ENCODE measurements around the gene GLTP. TPM values are rescaled to one million over a fixed set of nuclear protein-coding genes. Genes with fewer than 3 reads are reported as not detected.

The GLTP gene
- total and polyA plus RNA-seq, 2 experiments from 2014 or later: 28.4 to 33.4 TPM

DNA sequence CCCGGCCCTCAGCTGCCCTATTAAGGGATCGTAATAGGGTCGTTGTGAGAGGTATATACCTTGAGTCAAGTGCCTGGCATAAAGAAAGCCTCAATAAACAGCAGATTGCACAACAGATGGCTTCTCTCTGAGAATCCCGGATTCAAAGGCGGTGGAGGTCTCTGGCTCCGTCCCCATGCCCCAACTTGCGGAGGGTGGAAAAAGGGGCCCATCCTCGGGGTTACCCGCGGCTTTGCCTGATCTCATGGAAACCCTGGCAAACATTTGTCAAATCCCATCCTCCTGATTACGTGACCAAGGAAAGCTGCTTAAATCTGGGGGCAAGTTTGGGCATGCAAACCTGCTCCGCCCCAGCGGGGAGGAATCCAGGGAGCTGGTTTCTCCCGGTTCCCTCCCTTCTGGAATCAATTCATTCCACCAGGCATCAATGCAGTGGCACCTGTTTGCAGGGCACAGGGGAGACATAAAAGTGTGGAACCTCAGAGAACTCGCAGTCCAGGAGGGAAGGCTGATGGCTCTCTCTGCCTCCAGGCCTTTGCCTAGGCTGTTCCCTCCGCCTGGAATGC, 59.4 kb downstream of the GLTP start:
- H3K9me3 ChIP-seq (ENCODE audit: low read depth): no peaks in the 10 kb centered on the region

GRCh38 chr12:109818905-109819500, 61.3 kb downstream of the GLTP start:
- no peak for DNase-seq (ENCODE audit: low spot score)
- Histone ChIP-seq H3K9me3 (ENCODE audit: low read depth) (no peaks in the 10 kb centered on the region), H3K9me2 (replicated peaks; ENCODE audit: insufficient read depth) (no peaks in the 10 kb centered on the region), H3K36me3 (replicated peaks; ENCODE audit: insufficient read depth, low read depth) (no peaks in the 10 kb centered on the region), H3K4me3 (no peak overlapping the region), H3K4me2 (no peak overlapping the region), H3K4me1 (ENCODE audit: insufficient read depth) (no peaks in the 10 kb centered on the region), H2AFZ (no peak overlapping the region), H4K20me1 (ENCODE audit: insufficient read depth, poor library complexity, severe bottlenecking) (no peaks in the 10 kb centered on the region), H3K27me3 (no peaks in the 10 kb centered on the region), H3K27ac (no peak overlapping the region), H3K79me2 (no peaks in the 10 kb centered on the region)
- TF ChIP-seq EZH2 (IDR thresholded peaks at IDR 0.05; ENCODE audit: borderline replicate concordance) (no peak), EZH2phosphoT487 (IDR thresholded peaks at IDR 0.05; ENCODE audit: low read depth, severe bottlenecking, unreplicated experiment) (no peak)
- TF ChIP-seq, protein P1, sequence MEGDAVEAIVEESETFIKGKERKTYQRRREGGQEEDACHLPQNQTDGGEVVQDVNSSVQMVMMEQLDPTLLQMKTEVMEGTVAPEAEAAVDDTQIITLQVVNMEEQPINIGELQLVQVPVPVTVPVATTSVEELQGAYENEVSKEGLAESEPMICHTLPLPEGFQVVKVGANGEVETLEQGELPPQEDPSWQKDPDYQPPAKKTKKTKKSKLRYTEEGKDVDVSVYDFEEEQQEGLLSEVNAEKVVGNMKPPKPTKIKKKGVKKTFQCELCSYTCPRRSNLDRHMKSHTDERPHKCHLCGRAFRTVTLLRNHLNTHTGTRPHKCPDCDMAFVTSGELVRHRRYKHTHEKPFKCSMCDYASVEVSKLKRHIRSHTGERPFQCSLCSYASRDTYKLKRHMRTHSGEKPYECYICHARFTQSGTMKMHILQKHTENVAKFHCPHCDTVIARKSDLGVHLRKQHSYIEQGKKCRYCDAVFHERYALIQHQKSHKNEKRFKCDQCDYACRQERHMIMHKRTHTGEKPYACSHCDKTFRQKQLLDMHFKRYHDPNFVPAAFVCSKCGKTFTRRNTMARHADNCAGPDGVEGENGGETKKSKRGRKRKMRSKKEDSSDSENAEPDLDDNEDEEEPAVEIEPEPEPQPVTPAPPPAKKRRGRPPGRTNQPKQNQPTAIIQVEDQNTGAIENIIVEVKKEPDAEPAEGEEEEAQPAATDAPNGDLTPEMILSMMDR (IDR thresholded peaks at IDR 0.05; ENCODE audit: poor library complexity): no peak
- 51% methylated on average over 10 of the region's 10 CpGs for WGBS (ENCODE audit: low lambda C conversion rate, missing lambda C conversion rate)

More for the DNA sequence above, 59.4 kb downstream of the GLTP start:
- Histone ChIP-seq H2AFZ (no peak overlapping the region), H3K4me1 (ENCODE audit: insufficient read depth) (no peaks in the 10 kb centered on the region), H4K20me1 (ENCODE audit: insufficient read depth, poor library complexity, severe bottlenecking) (no peaks in the 10 kb centered on the region), H3K4me2 (no peak overlapping the region), H3K27me3 (no peaks in the 10 kb centered on the region), H3K4me3 (no peak overlapping the region), H3K79me2 (no peaks in the 10 kb centered on the region), H3K9me2 (replicated peaks; ENCODE audit: insufficient read depth) (no peaks in the 10 kb centered on the region), H3K27ac (no peak overlapping the region), H3K36me3 (replicated peaks; ENCODE audit: insufficient read depth, low read depth) (no peaks in the 10 kb centered on the region)
- no peak for DNase-seq (ENCODE audit: low spot score)
- 87% methylated on average over 16 of the region's 16 CpGs for WGBS (ENCODE audit: low lambda C conversion rate, missing lambda C conversion rate)
- TF ChIP-seq EZH2phosphoT487 (IDR thresholded peaks at IDR 0.05; ENCODE audit: low read depth, severe bottlenecking, unreplicated experiment) (no peak), EZH2 (IDR thresholded peaks at IDR 0.05; ENCODE audit: borderline replicate concordance) (no peak)
- TF ChIP-seq, protein P1 (IDR thresholded peaks at IDR 0.05; ENCODE audit: poor library complexity): no peak

DNA sequence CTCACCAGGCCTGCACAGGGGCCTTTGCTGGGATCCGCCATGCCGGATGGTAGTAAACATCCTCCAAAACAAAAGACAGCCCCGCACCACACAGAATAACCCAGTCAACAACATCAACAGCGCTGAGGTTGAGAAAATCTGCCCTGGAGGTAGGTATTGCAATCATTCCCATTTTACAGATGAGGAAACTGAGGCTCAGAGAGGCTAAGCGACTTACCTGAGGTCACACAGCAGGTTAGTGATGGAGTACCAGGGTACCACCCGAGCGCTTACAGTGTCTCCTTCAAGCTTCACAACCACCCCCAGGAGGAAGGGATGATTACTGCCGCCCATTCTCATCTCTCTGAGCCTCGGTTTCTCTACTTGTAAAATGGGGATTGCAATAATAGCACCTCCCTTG, 62.1 kb downstream of the GLTP start:
- no peaks in the 10 kb centered on the region for H3K36me3 ChIP-seq (replicated peaks; ENCODE audit: insufficient read depth, low read depth)
- H3K4me1 ChIP-seq (ENCODE audit: insufficient read depth): no peaks in the 10 kb centered on the region
- no peaks in the 10 kb centered on the region for H3K9me2 ChIP-seq (replicated peaks; ENCODE audit: insufficient read depth)
- H3K9me3 ChIP-seq (ENCODE audit: low read depth): no peaks in the 10 kb centered on the region
- no peak overlapping the region for H3K27ac ChIP-seq
- no peaks in the 10 kb centered on the region for H3K79me2 ChIP-seq
- no peak overlapping the region for H3K4me2 ChIP-seq
- no peaks in the 10 kb centered on the region for H3K27me3 ChIP-seq
- H4K20me1 ChIP-seq (ENCODE audit: insufficient read depth, poor library complexity, severe bottlenecking): no peaks in the 10 kb centered on the region
- WGBS (ENCODE audit: low lambda C conversion rate, missing lambda C conversion rate): 93% methylated on average over 9 of the region's 9 CpGs
- TF ChIP-seq EZH2 (IDR thresholded peaks at IDR 0.05; ENCODE audit: borderline replicate concordance) (no peak), EZH2phosphoT487 (IDR thresholded peaks at IDR 0.05; ENCODE audit: low read depth, severe bottlenecking, unreplicated experiment) (no peak)
- TF ChIP-seq, protein P1 (IDR thresholded peaks at IDR 0.05; ENCODE audit: poor library complexity): no peak
- DNase-seq (ENCODE audit: low spot score): no peak
- no peak overlapping the region for H3K4me3 ChIP-seq
- H2AFZ ChIP-seq: no peak overlapping the region
